Prostate gland (tissue), 2 donors: Measurements from ENCODE around the gene IGLL5. TPM values are rescaled to one million over a fixed set of nuclear protein-coding genes. Genes with fewer than 3 reads are reported as not detected.

ENCODE experiments used
- DNase-seq: peaks from one replicate; pipeline ENCODE4 v3.0.0-alpha.2; 2019; ENCODE audit warnings: low spot score
- H3K27ac ChIP-seq, 2 donors: fragments of 200-600 bp; sonication (generic); 2 replicates each; pipeline ENCODE4 v1.5.1; 2017 to 2019
- H3K27me3 ChIP-seq: fragments of 200-600 bp; sonication (generic); replicated peaks from 2 replicates; pipeline ENCODE4 v1.5.1; 2019; ENCODE audit not compliant: insufficient read depth
- H3K36me3 ChIP-seq, 2 donors: fragments of 200-600 bp; sonication (generic); 1 replicate in 1 of 2; 2 replicates in 1 of 2; pipeline versions ENCODE4 v1.5.1 to v1.8.1; 2017 to 2019
- H3K4me1 ChIP-seq: fragments of 200-600 bp; sonication (generic); replicated peaks from 2 replicates; pipeline ENCODE4 v1.5.1; 2019
- H3K4me3 ChIP-seq, 2 donors: fragments of 200-600 bp; sonication (generic); 2 replicates each; pipeline ENCODE4 v1.5.1; 2017 to 2019
- H3K9me3 ChIP-seq: fragments of 200-600 bp; sonication (generic); 2 replicates; pipeline ENCODE4 v1.5.1; 2017
- POLR2A ChIP-seq: fragments of 450-650 bp; IDR thresholded peaks from one replicate; pipeline ENCODE4 v1.6.1; 2016; ENCODE audit warnings: antibody characterized with exemption, mild to moderate bottlenecking
- POLR2AphosphoS5 ChIP-seq: sonication (generic); formaldehyde crosslinking; IDR thresholded peaks from one replicate; pipeline ENCODE4 v1.6.1; 2017; ENCODE audit warnings: antibody characterized with exemption
- WGBS: methylation state at CpG from one replicate; pipeline ENCODE4 v1.1.5; 2018; 5-methylcytosine and 5-hydroxymethylcytosine counted together
- intact Hi-C: fragments of 100-400 bp; cut with DNase I; formaldehyde crosslinking; loops from one replicate; pipeline ENCODE4 v1.14.2; 2022
- total RNA-seq, 2 donors: library from RNA; depleted of rRNA; stranded (reverse); fragments of >200 nt; gene quantifications; one replicate each; pipeline ENCODE4 v1.1.0, GENCODE V29; 2016
- TF ChIP-seq, protein P1 (sequence below), 4 experiments: fragments of 200-600 bp in 2 of 4; fragments of 450-650 bp in 2 of 4; sonication (generic) in 2 of 4; IDR thresholded peaks; 1 replicate in 3 of 4; 2 replicates in 1 of 4; pipeline ENCODE4 v1.5.1; 2016 to 2019; ENCODE audit warnings: antibody characterized with exemption in 4 of 4, mild to moderate bottlenecking in 2 of 4, moderate library complexity in 2 of 4

Gene IGLL5
- total RNA-seq, 2 donors from 2014 or later, result not detected

DNA sequence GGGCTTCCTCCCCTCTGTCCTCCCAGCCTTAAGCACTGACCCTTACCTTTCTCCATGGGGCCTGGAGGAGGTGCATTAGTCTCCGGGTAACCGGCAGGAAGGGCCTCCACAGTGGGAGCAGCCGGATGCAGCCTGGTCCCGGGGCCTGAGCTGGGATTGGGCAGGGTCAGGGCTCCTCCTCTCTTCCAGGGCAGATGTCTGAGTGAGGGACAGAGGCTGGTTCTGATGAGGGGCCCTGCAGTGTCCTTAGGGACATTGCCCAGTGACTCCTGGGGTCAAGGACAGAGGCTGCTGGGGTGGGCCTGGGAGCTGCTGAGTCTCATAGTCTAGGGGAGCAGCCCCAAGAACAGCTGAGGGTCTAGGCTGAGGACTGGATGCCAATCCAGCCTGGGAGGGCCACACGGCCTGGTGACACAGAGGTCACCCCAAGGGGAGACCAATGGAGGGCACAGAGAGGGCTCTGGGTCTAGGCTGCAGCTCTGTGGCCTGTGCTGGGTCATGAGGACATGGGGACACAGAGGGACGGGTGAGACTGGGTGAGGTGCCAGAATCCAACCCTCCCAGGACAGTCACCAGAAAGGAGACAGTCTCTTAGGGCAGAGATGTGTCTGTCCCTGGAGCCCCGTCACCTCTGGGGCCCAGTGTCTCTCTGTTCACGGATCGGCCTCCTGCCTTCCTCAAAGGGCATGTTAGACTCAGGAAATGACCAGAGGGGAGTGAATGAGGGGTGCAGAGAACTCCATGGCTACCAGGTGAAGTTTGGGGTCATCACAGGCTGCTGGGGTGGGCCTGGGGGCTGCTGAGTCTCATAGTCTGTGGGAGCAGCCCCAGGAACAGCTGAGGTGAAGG, 6.5 kb downstream of the IGLL5 start:
- Histone ChIP-seq H3K27ac (no peak overlapping the region), H3K4me1 (no peaks in the 10 kb centered on the region), H3K36me3 (no peaks in the 10 kb centered on the region), H3K9me3 (no peaks in the 10 kb centered on the region), H3K4me3 (no peak overlapping the region), H3K27me3 (no peaks in the 10 kb centered on the region)
- DNase-seq, result no peak
- intact Hi-C loops, result no loop called here
- WGBS, result 87% methylated on average over 7 of the region's 9 CpGs
- TF ChIP-seq POLR2AphosphoS5, result no peak
- TF ChIP-seq, protein P1, sequence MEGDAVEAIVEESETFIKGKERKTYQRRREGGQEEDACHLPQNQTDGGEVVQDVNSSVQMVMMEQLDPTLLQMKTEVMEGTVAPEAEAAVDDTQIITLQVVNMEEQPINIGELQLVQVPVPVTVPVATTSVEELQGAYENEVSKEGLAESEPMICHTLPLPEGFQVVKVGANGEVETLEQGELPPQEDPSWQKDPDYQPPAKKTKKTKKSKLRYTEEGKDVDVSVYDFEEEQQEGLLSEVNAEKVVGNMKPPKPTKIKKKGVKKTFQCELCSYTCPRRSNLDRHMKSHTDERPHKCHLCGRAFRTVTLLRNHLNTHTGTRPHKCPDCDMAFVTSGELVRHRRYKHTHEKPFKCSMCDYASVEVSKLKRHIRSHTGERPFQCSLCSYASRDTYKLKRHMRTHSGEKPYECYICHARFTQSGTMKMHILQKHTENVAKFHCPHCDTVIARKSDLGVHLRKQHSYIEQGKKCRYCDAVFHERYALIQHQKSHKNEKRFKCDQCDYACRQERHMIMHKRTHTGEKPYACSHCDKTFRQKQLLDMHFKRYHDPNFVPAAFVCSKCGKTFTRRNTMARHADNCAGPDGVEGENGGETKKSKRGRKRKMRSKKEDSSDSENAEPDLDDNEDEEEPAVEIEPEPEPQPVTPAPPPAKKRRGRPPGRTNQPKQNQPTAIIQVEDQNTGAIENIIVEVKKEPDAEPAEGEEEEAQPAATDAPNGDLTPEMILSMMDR (IDR thresholded peaks at IDR 0.05), result no peak
- no peak for TF ChIP-seq POLR2A

DNA sequence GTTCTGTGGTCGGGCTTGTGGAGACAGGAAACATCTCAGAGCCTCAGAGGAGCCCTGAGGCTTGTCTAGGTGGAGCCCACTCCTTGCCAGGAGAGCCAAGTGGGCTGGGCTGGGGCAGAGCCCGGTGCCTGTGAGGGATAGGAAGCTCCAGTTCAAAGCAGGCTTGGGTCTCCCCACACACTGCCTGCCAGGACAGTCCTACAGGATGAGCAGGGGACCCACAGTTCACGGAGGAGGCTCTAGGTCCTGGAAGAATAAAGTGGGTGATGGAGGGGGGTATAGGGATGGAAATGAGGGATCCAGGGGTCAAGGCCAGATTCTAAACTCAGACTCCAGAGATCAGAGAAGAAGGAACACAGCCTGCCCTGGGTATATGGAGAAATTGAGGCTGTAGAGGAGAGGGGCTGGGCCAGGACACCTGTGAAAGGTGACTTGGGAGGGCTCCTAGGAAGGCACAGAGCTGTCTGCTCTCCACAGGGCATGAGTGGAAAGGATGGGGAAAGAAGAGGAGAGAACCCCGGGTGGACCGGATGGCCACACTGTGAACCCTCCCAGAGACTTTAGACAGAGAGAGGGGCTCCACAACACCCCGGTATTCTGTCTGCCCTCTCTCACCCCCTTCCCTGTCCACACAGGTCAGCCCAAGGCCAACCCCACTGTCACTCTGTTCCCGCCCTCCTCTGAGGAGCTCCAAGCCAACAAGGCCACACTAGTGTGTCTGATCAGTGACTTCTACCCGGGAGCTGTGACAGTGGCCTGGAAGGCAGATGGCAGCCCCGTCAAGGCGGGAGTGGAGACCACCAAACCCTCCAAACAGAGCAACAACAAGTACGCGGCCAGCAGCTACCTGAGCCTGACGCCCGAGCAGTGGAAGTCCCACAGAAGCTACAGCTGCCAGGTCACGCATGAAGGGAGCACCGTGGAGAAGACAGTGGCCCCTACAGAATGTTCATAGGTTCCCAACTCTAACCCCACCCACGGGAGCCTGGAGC, 7.4 kb downstream of the IGLL5 start:
- 83% methylated on average over 17 of the region's 17 CpGs for WGBS
- Histone ChIP-seq H3K9me3 (no peaks in the 10 kb centered on the region), H3K4me1 (no peaks in the 10 kb centered on the region), H3K36me3 (no peaks in the 10 kb centered on the region), H3K27ac (no peak overlapping the region), H3K4me3 (no peak overlapping the region), H3K27me3 (no peaks in the 10 kb centered on the region)
- intact Hi-C loops, result no loop called here
- DNase-seq, result no peak
- TF ChIP-seq, protein P1 (IDR thresholded peaks at IDR 0.05), result no peak
- TF ChIP-seq POLR2A (no peak), POLR2AphosphoS5 (no peak)

DNA sequence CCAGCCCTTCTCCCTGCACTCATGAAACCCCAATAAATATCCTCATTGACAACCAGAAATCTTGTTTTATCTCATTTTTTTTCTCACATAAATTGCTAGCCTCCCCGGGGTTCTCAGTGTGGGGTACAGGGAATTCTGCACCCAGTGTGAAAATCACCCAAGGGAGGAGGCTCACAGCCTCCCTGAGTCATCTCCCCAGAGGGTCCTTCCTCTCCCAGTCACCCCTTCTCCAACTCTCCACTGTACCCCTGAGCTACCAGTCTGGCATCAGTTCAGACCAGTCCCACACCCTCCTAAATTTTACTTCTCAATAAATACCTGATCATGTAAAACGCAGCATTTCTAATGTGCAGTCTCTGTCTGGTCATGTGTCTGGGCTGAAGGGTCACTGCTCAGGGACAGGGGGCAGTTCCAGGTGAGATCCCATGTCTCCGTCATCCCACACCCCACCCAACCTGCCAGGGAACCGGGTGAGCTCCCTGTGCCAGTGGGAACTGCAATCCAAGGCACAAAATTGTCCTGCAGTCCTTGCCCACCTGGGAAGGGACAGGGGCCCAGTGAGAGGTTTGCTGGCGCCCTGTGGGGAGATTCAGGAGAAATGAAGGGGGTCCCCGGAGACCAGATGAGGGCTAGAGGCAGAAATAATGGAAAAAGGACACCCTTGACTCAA, 8.3 kb downstream of the IGLL5 start:
- Histone ChIP-seq H3K36me3 (no peaks in the 10 kb centered on the region), H3K4me1 (no peaks in the 10 kb centered on the region), H3K4me3 (no peak overlapping the region), H3K27ac (no peak overlapping the region), H3K9me3 (no peaks in the 10 kb centered on the region), H3K27me3 (no peaks in the 10 kb centered on the region)
- TF ChIP-seq POLR2A (no peak), POLR2AphosphoS5 (no peak)
- TF ChIP-seq, protein P1 (IDR thresholded peaks at IDR 0.05), result no peak
- DNase-seq, result no peak
- WGBS, result 83% methylated on average over 6 of the region's 6 CpGs
- intact Hi-C loops, result no loop called here

DNA sequence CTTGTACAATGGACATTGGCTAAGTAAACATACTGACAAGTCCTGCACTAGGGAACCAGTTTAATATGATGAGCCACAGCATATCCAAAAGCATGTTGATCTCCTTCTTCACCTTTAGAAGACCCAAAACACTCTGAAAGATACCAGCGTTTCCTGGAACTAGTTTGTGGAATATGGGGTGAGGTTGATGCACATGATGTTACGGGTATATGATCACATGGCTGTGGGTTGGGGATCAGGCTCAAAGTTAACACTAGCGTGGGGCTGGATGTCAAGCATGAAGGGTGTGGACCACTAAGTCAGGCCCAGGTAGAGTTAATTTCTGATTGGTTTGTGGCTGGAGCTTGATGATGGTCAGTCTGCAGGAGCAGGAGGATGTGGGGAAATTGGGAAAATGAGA, 9.0 kb downstream of the IGLL5 start:
- no peaks in the 10 kb centered on the region for H3K36me3 ChIP-seq
- no peak for DNase-seq
- H3K4me3 ChIP-seq, result no peak overlapping the region
- no peaks in the 10 kb centered on the region for H3K27me3 ChIP-seq
- WGBS, result 84% methylated on average over 3 of the region's 3 CpGs
- intact Hi-C loops, result no loop called here
- no peak for TF ChIP-seq POLR2AphosphoS5
- TF ChIP-seq POLR2A, result no peak
- TF ChIP-seq, protein P1 (IDR thresholded peaks at IDR 0.05), result no peak
- H3K4me1 ChIP-seq, result no peaks in the 10 kb centered on the region
- no peak overlapping the region for H3K27ac ChIP-seq
- H3K9me3 ChIP-seq, result no peaks in the 10 kb centered on the region
